Trophoblast cell (in vitro differentiated cells and primary cell): ENCODE results near the gene THSD4.
A peak's percentile ranks its signal among the peaks of the same experiment; 100 is the strongest.

Source experiments
- DNase-seq, 2 donors: peaks; one replicate each; pipeline ENCODE4 v3.0.0-alpha.2; 2016
- H2AFZ ChIP-seq: 2 replicates; pipeline ENCODE4 v1.6.1; 2013; ENCODE audit warnings: low read length, moderate library complexity, mild to moderate bottlenecking; ENCODE audit not compliant: insufficient read depth, poor library complexity
- H2AK5ac ChIP-seq: 2 replicates; pipeline ENCODE4 v1.6.1; 2013; ENCODE audit warnings: mild to moderate bottlenecking, low read length
- H2BK120ac ChIP-seq: 2 replicates; pipeline ENCODE4 v1.6.1; 2013; ENCODE audit warnings: low read length, mild to moderate bottlenecking, moderate library complexity; ENCODE audit not compliant: insufficient read depth, poor library complexity
- H2BK12ac ChIP-seq: 2 replicates; pipeline ENCODE4 v1.6.1; 2013; ENCODE audit warnings: mild to moderate bottlenecking, low read length, moderate library complexity
- H2BK5ac ChIP-seq: 2 replicates; pipeline ENCODE4 v1.6.1; 2013; ENCODE audit warnings: low read length, low read depth, moderate library complexity, mild to moderate bottlenecking; ENCODE audit not compliant: poor library complexity
- H3K14ac ChIP-seq: 2 replicates; pipeline ENCODE4 v1.6.1; 2013; ENCODE audit warnings: mild to moderate bottlenecking, low read length
- H3K18ac ChIP-seq: 2 replicates; pipeline ENCODE4 v1.6.1; 2013; ENCODE audit warnings: mild to moderate bottlenecking, low read length
- H3K23ac ChIP-seq: 2 replicates; pipeline ENCODE4 v1.6.1; 2013; ENCODE audit warnings: low read length
- H3K27ac ChIP-seq: 2 replicates; pipeline ENCODE4 v1.5.1; 2013; ENCODE audit warnings: low read depth, mild to moderate bottlenecking, inconsistent platforms, low read length, moderate library complexity
- H3K27me3 ChIP-seq: 2 replicates; pipeline ENCODE4 v1.6.1; 2013; ENCODE audit warnings: inconsistent platforms, mild to moderate bottlenecking, low read length, moderate library complexity; ENCODE audit not compliant: insufficient read depth
- H3K36me3 ChIP-seq, 2 experiments: 1 replicate in 1 of 2; 2 replicates in 1 of 2; pipeline ENCODE4 v1.6.1; 2013; ENCODE audit warnings: low read length in 2 of 2, mild to moderate bottlenecking in 2 of 2, moderate library complexity in 1 of 2; ENCODE audit not compliant: insufficient read depth in 2 of 2, control insufficient read depth in 1 of 2
- H3K4ac ChIP-seq: 2 replicates; pipeline ENCODE4 v1.6.1; 2013; ENCODE audit warnings: low read depth, mild to moderate bottlenecking, low read length, moderate library complexity
- H3K4me1 ChIP-seq, 2 experiments: 1 replicate in 1 of 2; 2 replicates in 1 of 2; pipeline ENCODE4 v1.6.1; 2013; ENCODE audit warnings: low read length in 2 of 2, mild to moderate bottlenecking in 2 of 2, moderate library complexity in 1 of 2; ENCODE audit not compliant: insufficient read depth in 2 of 2, control insufficient read depth in 1 of 2
- H3K4me2 ChIP-seq: 2 replicates; pipeline ENCODE4 v1.6.1; 2013; ENCODE audit warnings: inconsistent platforms, mild to moderate bottlenecking, low read length, moderate library complexity
- H3K4me3 ChIP-seq: 2 replicates; pipeline ENCODE4 v1.5.1; 2013; ENCODE audit warnings: mild to moderate bottlenecking, low read depth, low read length, inconsistent platforms
- H3K79me1 ChIP-seq: one replicate; pipeline ENCODE4 v1.6.1; 2013; ENCODE audit warnings: low read length
- H3K79me2 ChIP-seq: 2 replicates; pipeline ENCODE4 v1.6.1; 2013; ENCODE audit warnings: low read length, mild to moderate bottlenecking; ENCODE audit not compliant: control insufficient read depth, insufficient read depth, poor library complexity
- H3K9ac ChIP-seq: 2 replicates; pipeline ENCODE4 v1.6.1; 2013; ENCODE audit warnings: mild to moderate bottlenecking, low read length
- H3K9me3 ChIP-seq: 2 replicates; pipeline ENCODE4 v1.6.1; 2013; ENCODE audit warnings: low read depth, mild to moderate bottlenecking, control low read depth, inconsistent platforms, low read length; ENCODE audit not compliant: insufficient read depth
- H4K12ac ChIP-seq: 2 replicates; pipeline ENCODE4 v1.6.1; 2013; ENCODE audit warnings: low read depth, mild to moderate bottlenecking, low read length, moderate library complexity
- H4K8ac ChIP-seq: 2 replicates; pipeline ENCODE4 v1.6.1; 2013; ENCODE audit warnings: low read depth, mild to moderate bottlenecking, low read length, moderate library complexity
- H4K91ac ChIP-seq: one replicate; pipeline ENCODE4 v1.6.1; 2013; ENCODE audit warnings: low read depth, mild to moderate bottlenecking, low read length, moderate library complexity
- WGBS: extraction: QIAGEN DNeasy Blood & Tissue Kit; methylation state at CpG from one replicate; pipeline ENCODE4 v1.1.7; 2013; ENCODE audit warnings: missing lambda C conversion rate; ENCODE audit not compliant: insufficient read length, insufficient coverage; ENCODE audit errors: extremely low coverage; 5-methylcytosine and 5-hydroxymethylcytosine counted together

The THSD4 gene

GRCh38 chr15:71749500-71749899, 634.2 kb downstream of the THSD4 start:
- no peak overlapping the region for H3K4me3 ChIP-seq
- H3K36me3 ChIP-seq: no peaks in the 10 kb centered on the region
- H3K9me3 ChIP-seq: peaks cover 3% of the 10 kb centered on the region
- no peak overlapping the region for H3K18ac ChIP-seq
- DNase-seq: no peak
- no peak overlapping the region for H2BK120ac ChIP-seq
- H3K4me2 ChIP-seq: no peak overlapping the region
- H3K23ac ChIP-seq: no peak overlapping the region
- H3K79me1 ChIP-seq: no peaks in the 10 kb centered on the region
- H3K4me1 ChIP-seq: no peaks in the 10 kb centered on the region
- no peaks in the 10 kb centered on the region for H3K79me2 ChIP-seq
- no peak overlapping the region for H2BK12ac ChIP-seq
- no peak overlapping the region for H2BK5ac ChIP-seq
- H2AK5ac ChIP-seq: no peak overlapping the region
- H3K9ac ChIP-seq: no peak overlapping the region
- H3K14ac ChIP-seq: no peak overlapping the region
- no peaks in the 10 kb centered on the region for H3K27me3 ChIP-seq
- WGBS: no CpG with 5 or more reads among the region's 14 CpGs
- H3K4ac ChIP-seq: no peak overlapping the region
- no peak overlapping the region for H2AFZ ChIP-seq
- no peak overlapping the region for H4K12ac ChIP-seq
- H4K8ac ChIP-seq: no peak overlapping the region
- no peak overlapping the region for H4K91ac ChIP-seq
- H3K27ac ChIP-seq: no peak overlapping the region

GRCh38 chr15:71752128-71752527, 636.9 kb downstream of the THSD4 start:
- Histone ChIP-seq H3K79me2 (no peaks in the 10 kb centered on the region), H3K4me2 (no peak overlapping the region), H4K12ac (no peak overlapping the region), H3K4me1 (no peaks in the 10 kb centered on the region), H4K8ac (no peak overlapping the region), H3K36me3 (no peaks in the 10 kb centered on the region), H2AK5ac (no peak overlapping the region), H3K4me3 (no peak overlapping the region), H3K9me3 (peaks cover 3% of the 10 kb centered on the region), H2AFZ (no peak overlapping the region), H3K79me1 (no peaks in the 10 kb centered on the region), H3K27ac (no peak overlapping the region), H3K14ac (no peak overlapping the region), H2BK12ac (no peak overlapping the region), H2BK5ac (no peak overlapping the region), H3K27me3 (no peaks in the 10 kb centered on the region), H2BK120ac (no peak overlapping the region), H4K91ac (no peak overlapping the region), H3K18ac (no peak overlapping the region), H3K4ac (no peak overlapping the region), H3K9ac (no peak overlapping the region), H3K23ac (no peak overlapping the region)
- WGBS: no CpG with 5 or more reads among the region's 4 CpGs
- no peak for DNase-seq

- Histone ChIP-seq H3K14ac (no peak overlapping the region), H2BK120ac (no peak overlapping the region), H3K23ac (no peak overlapping the region), H3K9me3 (peaks cover 3% of the 10 kb centered on the region), H3K4me3 (no peak overlapping the region), H3K4me1 (no peaks in the 10 kb centered on the region), H3K4ac (no peak overlapping the region), H4K12ac (no peak overlapping the region), H2BK5ac (no peak overlapping the region), H4K8ac (no peak overlapping the region), H3K27me3 (no peaks in the 10 kb centered on the region), H3K36me3 (no peaks in the 10 kb centered on the region), H3K4me2 (no peak overlapping the region), H3K27ac (no peak overlapping the region), H4K91ac (no peak overlapping the region), H3K9ac (no peak overlapping the region), H3K18ac (no peak overlapping the region), H3K79me1 (no peaks in the 10 kb centered on the region), H3K79me2 (no peaks in the 10 kb centered on the region), H2BK12ac (no peak overlapping the region), H2AK5ac (no peak overlapping the region), H2AFZ (no peak overlapping the region)
- WGBS: no CpG with 5 or more reads among the region's 11 CpGs
- peak; percentile 35 to 70 for DNase-seq
These were observed 637.5 kb downstream of the THSD4 start for GRCh38 chr15:71752604-71753289.

- DNase-seq: no peak
- Histone ChIP-seq H2BK120ac (no peak overlapping the region), H2BK12ac (no peak overlapping the region), H3K27ac (no peak overlapping the region), H3K27me3 (no peaks in the 10 kb centered on the region), H2AK5ac (no peak overlapping the region), H3K9me3 (peaks cover 3% of the 10 kb centered on the region), H3K79me1 (no peaks in the 10 kb centered on the region), H3K9ac (no peak overlapping the region), H3K18ac (no peak overlapping the region), H3K4ac (no peak overlapping the region), H2AFZ (no peak overlapping the region), H3K23ac (no peak overlapping the region), H3K79me2 (no peaks in the 10 kb centered on the region), H4K12ac (no peak overlapping the region), H3K36me3 (no peaks in the 10 kb centered on the region), H3K4me1 (no peaks in the 10 kb centered on the region), H4K91ac (no peak overlapping the region), H3K14ac (no peak overlapping the region), H2BK5ac (no peak overlapping the region), H4K8ac (no peak overlapping the region), H3K4me2 (no peak overlapping the region), H3K4me3 (no peak overlapping the region)
- WGBS: no CpG with 5 or more reads among the region's 1 CpG
These were observed 638.1 kb downstream of the THSD4 start for GRCh38 chr15:71753346-71753745.
